ENCODE measurements around the gene LRCH4. TPM values are rescaled to one million over a fixed set of nuclear protein-coding genes. Genes with fewer than 3 reads are reported as not detected.
A peak's percentile ranks its signal among the peaks of the same experiment; 100 is the strongest.

The LRCH4 gene
- total and polyA plus RNA-seq, 2 of the 13 experiments (the other 11 are each of a cell fraction or from before 2014, with no cell fraction given) = 7.0 to 9.3 TPM

- TF ChIP-seq PATZ1 (CRISPR knock-in tag; IDR thresholded peaks at IDR 0.05) (peak; percentile 23; the same call in 1 of the 2 replicates), RBFOX2 (IDR thresholded peaks at IDR 0.05; ENCODE audit: low read depth, low read length) (0 out of 2 replicates have a peak, but pooled peaks have one; percentile 16), POLR2G (IDR thresholded peaks at IDR 0.05; ENCODE audit: low read depth, low read length) (0 out of 2 replicates have a peak, but pooled peaks have one; percentile 22), ZBTB8A (CRISPR knock-in tag; IDR thresholded peaks at IDR 0.05; ENCODE audit: borderline replicate concordance, low read depth) (no peak), SRF (IDR thresholded peaks at IDR 0.05; ENCODE audit: low read depth, low read length) (no peak), FOXP4 (CRISPR knock-in tag; IDR thresholded peaks at IDR 0.05) (0 out of 2 replicates have a peak, but pooled peaks have one; percentile 15), TEF (CRISPR knock-in tag; IDR thresholded peaks at IDR 0.05) (no peak), ZKSCAN8 (CRISPR knock-in tag; IDR thresholded peaks at IDR 0.05; ENCODE audit: borderline replicate concordance) (no peak), KAT2B (IDR thresholded peaks at IDR 0.05; ENCODE audit: borderline replicate concordance, low read depth, low read length) (no peak)
- TF ChIP-seq, protein P1, sequence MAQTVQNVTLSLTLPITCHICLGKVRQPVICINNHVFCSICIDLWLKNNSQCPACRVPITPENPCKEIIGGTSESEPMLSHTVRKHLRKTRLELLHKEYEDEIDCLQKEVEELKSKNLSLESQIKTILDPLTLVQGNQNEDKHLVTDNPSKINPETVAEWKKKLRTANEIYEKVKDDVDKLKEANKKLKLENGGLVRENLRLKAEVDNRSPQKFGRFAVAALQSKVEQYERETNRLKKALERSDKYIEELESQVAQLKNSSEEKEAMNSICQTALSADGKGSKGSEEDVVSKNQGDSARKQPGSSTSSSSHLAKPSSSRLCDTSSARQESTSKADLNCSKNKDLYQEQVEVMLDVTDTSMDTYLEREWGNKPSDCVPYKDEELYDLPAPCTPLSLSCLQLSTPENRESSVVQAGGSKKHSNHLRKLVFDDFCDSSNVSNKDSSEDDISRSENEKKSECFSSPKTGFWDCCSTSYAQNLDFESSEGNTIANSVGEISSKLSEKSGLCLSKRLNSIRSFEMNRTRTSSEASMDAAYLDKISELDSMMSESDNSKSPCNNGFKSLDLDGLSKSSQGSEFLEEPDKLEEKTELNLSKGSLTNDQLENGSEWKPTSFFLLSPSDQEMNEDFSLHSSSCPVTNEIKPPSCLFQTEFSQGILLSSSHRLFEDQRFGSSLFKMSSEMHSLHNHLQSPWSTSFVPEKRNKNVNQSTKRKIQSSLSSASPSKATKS (CRISPR knock-in tag; IDR thresholded peaks at IDR 0.05) = 0 out of 2 replicates have a peak, but pooled peaks have one; percentile 34
Measured at GRCh38 chr7:100546926-100547800, 38.8 kb downstream of the LRCH4 start (continued).

Data from HepG2 (cell line).